Fibroblast of villous mesenchyme (primary cell): Measurements from ENCODE around the gene DROSHA. TPM values are rescaled to one million over a fixed set of nuclear protein-coding genes. Genes with fewer than 3 reads are reported as not detected.

Experiments used
- DNase-seq: peaks from one replicate; pipeline ENCODE4 v3.0.0-alpha.2; 2010; ENCODE audit warnings: low read depth
- H3K4me3 ChIP-seq: 2 replicates; pipeline ENCODE4 v1.5.1; 2011; ENCODE audit warnings: low read depth, mild to moderate bottlenecking, low read length
- CTCF ChIP-seq: IDR thresholded peaks from 2 replicates; pipeline ENCODE4 v1.5.1; 2012; ENCODE audit warnings: low read depth, mild to moderate bottlenecking, low read length; ENCODE audit not compliant: insufficient read depth
- total RNA-seq: library from RNA; depleted of rRNA; stranded (reverse); fragments of >200 nt; gene quantifications from 2 replicates; pipeline ENCODE4 v1.2.3, GENCODE V29; 2012

Gene DROSHA
- total RNA-seq, 1 donor, result 54.8 TPM

GRCh38 chr5:31415960-31416359 is 115.9 kb downstream of the DROSHA start:
- no peak for TF ChIP-seq CTCF
- DNase-seq, result no peak
- H3K4me3 ChIP-seq, result no peak overlapping the region

DNA sequence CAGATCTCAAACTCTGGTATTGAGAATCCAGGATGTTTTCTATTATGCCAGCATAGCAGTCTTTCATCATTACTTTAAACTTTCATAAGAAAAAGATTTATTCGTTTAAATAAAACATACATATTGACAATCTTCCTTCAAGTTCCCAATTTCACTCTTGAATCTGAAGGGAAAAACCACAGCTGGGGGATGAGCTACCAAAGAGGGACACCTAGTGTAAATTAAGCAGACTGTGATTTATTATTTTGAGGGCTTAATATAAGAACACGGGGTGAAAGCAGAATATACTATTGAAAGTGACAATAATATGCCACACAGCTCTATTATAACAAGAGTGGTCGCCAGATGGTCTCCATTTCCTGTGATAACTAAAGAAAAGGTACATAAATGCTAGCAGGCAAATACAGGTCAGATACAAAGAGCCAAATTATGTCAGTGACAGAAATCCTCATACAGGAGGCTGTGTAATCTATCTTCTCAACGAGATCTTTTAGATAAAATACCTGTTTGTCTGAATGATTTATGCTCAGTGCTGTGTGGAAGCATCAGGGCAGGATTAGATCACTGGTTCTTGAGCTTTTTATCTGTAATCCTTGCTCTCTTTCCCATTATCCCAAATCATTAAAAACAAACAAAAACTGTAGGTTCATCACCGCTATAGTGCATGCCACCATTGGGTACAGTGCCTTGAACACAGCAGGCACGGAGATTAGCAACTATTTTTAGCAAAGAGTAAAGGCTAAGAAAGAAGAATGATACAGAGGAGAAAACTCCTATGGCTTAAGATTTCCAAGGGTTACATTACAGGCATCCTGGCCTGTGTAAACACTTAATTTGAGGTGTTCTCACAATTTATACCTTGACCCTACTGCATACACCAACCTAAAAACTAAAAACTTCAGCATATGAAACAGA is 116.6 kb downstream of the DROSHA start:
- no peak overlapping the region for H3K4me3 ChIP-seq
- DNase-seq, result no peak
- no peak for TF ChIP-seq CTCF

- no peak overlapping the region for H3K4me3 ChIP-seq
- TF ChIP-seq CTCF, result no peak
- no peak for DNase-seq
These were observed 118.7 kb downstream of the DROSHA start for GRCh38 chr5:31413030-31413812.

DNA sequence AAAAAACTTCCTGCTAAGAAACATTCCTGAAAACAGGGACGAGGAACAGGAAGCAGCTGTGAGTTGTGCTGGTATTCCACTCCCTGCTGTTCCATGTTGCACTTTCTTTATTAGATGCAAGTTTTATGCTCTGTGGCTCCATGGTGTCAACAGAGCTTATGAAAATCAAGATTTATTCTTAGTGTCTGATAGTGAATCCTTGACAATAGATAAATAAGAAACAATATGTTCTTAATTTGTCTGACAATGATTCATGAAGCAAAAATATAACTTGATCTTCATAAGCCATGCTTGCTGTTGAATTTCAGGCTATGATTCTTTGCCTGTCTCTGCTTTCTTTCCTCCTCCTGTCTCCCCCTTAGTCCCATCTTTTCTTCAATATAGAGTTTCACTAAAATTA is 119.6 kb downstream of the DROSHA start:
- no peak for TF ChIP-seq CTCF
- peak; percentile 22 for DNase-seq

GRCh38 chr5:31410089-31410488 is 121.8 kb downstream of the DROSHA start:
- DNase-seq, result no peak
- TF ChIP-seq CTCF, result no peak
- H3K4me3 ChIP-seq, result no peak overlapping the region

More for the DNA sequence above, 119.6 kb downstream of the DROSHA start:
- H3K4me3 ChIP-seq, result no peak overlapping the region

DNA sequence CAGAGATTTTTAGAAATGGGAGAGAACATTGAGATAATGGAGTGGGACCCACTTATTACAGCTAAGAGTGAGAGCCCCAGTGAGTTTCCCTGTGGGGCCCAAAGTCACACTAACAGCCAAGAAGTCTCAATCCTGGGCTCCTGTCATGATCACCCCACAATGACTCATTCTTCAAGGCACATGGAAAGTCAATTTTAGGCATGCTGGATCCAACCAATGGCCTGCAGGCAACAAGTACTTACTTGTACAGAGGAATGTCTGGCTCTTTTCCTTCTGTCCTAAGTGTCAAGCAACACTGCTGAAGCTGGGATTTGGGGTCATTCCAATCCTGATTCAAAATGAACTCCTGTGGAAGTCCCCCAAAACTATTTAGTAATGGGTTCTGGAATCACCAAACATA is 123.1 kb downstream of the DROSHA start:
- no peak for TF ChIP-seq CTCF
- H3K4me3 ChIP-seq, result no peak overlapping the region
- DNase-seq, result peak; percentile 66
